Cardiac fibroblast (primary cell): Measurements from ENCODE around the gene TEKTIP1.
A peak's percentile ranks its signal among the peaks of the same experiment; 100 is the strongest.

Source experiments
- DNase-seq, 2 donors: peaks; one replicate each; pipeline versions ENCODE4 v3.0.0 to v3.0.0-alpha.2; 2010; ENCODE audit warnings: low read depth in 2 of 2
- H3K4me3 ChIP-seq, 2 donors: replicated peaks in 1 of 2; 1 replicate in 1 of 2; 2 replicates in 1 of 2; pipeline ENCODE4 v1.5.1; 2011; ENCODE audit warnings: low read depth in 2 of 2, low read length in 2 of 2, mild to moderate bottlenecking in 2 of 2, moderate library complexity in 1 of 2
- TF ChIP-seq, protein P1 (sequence below): IDR thresholded peaks from one replicate; pipeline ENCODE4 v1.5.1; 2011; ENCODE audit warnings: low read depth, mild to moderate bottlenecking, low read length, inconsistent platforms

Gene TEKTIP1

GRCh38 chr19:3494559-3494958 is 44.4 kb upstream of the TEKTIP1 start:
- TF ChIP-seq, protein P1, sequence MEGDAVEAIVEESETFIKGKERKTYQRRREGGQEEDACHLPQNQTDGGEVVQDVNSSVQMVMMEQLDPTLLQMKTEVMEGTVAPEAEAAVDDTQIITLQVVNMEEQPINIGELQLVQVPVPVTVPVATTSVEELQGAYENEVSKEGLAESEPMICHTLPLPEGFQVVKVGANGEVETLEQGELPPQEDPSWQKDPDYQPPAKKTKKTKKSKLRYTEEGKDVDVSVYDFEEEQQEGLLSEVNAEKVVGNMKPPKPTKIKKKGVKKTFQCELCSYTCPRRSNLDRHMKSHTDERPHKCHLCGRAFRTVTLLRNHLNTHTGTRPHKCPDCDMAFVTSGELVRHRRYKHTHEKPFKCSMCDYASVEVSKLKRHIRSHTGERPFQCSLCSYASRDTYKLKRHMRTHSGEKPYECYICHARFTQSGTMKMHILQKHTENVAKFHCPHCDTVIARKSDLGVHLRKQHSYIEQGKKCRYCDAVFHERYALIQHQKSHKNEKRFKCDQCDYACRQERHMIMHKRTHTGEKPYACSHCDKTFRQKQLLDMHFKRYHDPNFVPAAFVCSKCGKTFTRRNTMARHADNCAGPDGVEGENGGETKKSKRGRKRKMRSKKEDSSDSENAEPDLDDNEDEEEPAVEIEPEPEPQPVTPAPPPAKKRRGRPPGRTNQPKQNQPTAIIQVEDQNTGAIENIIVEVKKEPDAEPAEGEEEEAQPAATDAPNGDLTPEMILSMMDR: no peak
- no peak overlapping the region for H3K4me3 ChIP-seq
- DNase-seq: no peak

DNA sequence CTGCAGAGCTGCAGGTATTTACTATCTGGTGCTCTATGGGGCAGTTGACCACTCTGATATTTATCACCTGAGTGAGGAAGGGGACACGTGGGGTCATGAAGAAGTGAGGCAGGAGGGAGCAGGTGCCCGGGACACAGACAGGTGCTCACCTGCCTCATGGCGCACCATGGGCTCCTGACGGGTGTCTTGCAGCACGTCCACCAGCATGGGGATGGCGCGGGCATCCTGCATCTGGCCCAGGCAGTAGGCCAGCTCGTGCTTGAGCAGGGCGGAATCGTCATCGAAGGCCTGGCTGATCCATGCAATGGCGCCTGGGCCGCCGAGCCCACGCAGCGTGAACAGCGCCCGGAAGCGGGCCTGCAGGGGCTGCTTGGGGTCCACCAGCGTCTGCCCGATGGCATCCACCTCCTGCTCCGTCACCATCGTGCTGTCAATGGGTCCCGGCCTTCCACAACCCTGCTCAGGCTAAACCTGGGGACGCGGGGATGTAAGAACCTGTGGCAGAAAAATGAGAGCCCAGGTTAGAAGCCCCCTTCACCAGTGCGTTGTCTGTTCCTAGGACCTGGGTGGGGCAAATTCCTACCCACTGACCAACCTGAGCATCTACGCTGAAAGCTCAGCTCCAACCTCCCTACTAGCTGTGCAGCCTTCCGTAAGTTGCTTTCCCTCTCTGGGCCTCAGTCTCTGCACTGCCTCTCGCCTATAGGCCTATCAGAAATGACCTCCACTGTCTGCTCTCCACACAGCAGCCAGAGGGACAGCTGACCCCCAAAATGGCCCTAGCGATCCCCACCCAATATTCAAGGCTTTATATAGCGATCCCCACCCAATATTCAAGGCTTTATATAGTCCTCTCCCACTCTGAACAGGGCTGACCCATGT is 42.3 kb upstream of the TEKTIP1 start:
- no peak overlapping the region for H3K4me3 ChIP-seq
- TF ChIP-seq, protein P1: no peak
- no peak for DNase-seq

DNA sequence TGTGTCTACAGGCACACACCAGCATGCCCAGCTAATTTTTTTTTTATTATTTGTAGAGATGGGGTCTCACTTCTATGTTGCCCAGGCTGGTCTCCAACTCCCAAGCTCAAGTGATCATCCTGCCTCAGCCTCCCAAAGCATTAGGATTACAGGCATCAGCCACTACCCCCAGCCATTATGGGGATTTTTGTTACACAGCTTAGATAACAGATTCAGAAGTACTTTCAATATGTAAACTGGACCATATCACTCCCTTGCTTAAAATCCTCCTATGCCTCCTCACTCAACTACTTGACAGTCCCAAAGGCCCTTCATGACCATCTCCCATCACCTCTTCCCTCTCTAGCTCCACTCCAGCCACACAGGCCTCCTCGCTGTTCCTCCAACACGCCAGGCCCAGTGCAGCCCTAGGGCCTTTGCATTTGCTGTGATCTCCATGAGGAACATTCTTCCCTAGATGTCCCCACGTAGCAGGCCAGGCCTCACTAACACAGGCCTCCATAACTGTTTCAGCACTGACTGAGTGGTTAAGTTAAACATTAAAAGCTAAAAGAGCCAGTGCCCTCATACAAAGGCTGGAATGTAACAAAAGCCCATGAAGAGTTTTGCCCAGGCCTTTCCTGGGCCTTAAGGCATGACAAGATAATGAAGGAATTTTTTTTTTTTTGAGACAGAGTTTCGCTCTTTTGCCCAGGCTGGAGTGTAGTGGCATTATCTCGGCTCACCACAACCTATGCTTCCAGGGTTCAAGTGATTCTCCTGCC is 41.0 kb upstream of the TEKTIP1 start:
- TF ChIP-seq, protein P1: no peak
- DNase-seq: no peak
- H3K4me3 ChIP-seq: no peak overlapping the region

- peak overlapping the region; percentile 76 to 96 for H3K4me3 ChIP-seq
- TF ChIP-seq, protein P1: no peak
- DNase-seq: no peak
Measured at GRCh38 chr19:3499738-3500428, 39.1 kb upstream of the TEKTIP1 start.

- DNase-seq: peak; percentile 98
- TF ChIP-seq, protein P1: no peak
Measured at GRCh38 chr19:3500429-3501101, 38.4 kb upstream of the TEKTIP1 start, which contains the start of gene DOHH. TSS of gene DOHH (minus strand) at chr19:3500674. CDS start at chr19:3496814, 3,860 bp downstream.

GRCh38 chr19:3501780-3502179 is 37.2 kb upstream of the TEKTIP1 start:
- H3K4me3 ChIP-seq: no peak overlapping the region
- TF ChIP-seq, protein P1: no peak
- no peak for DNase-seq

More at GRCh38 chr19:3500429-3501101, 38.4 kb upstream of the TEKTIP1 start, which contains the start of gene DOHH:
- peak within 1 kb of the TSS; percentile 76 to 96 for H3K4me3 ChIP-seq
